Measurements from ENCODE around the gene HMOX1. TPM values are rescaled to one million over a fixed set of nuclear protein-coding genes. Genes with fewer than 3 reads are reported as not detected.

Gene HMOX1
- total and polyA plus RNA-seq, 4 donors, result 18.7 to 108 (median 59.7) TPM

DNA sequence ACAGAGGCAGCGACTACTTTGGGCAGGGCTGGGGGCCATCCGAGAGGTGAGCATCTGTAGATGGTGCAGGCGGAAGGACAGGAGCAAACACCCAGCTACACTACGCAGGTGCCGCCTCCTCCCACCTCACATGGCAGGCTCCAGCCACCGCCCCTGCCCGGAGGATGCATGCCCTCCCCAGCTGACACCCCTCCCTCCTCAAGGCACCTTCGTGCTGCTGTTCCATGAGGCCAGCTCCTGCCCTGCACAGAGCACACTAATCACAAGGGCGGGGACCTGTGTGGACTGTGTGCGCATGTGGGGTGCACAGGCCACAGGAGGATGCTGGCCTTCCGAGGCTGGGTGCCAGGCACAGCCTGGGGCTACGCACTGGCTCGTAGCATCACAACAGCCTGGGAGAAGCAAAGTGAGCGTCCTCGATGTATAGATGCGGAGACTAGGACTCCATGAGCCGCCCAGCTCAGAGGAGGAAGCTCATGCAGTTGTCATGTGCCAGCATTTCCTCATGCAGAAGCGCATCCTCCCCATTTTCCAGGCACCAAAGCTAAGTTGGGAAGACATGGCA is 32.8 kb upstream of the HMOX1 start:
- H3K9me3 ChIP-seq (ENCODE audit: control insufficient read depth in 4 of 4, low read length in 3 of 4), result no peaks in the 10 kb centered on the region
- no peak overlapping the region for H3K9ac ChIP-seq (ENCODE audit: low read depth in 1 of 2, low read length in 2 of 2)
- TF ChIP-seq HNF4G (IDR thresholded peaks at IDR 0.05) (no peak), RXRA (IDR thresholded peaks at IDR 0.05) (no peak), EGR1 (IDR thresholded peaks at IDR 0.05; ENCODE audit: low read depth in 2 of 2) (no peak), NR2F2 (IDR thresholded peaks at IDR 0.05) (no peak), GABPA (IDR thresholded peaks at IDR 0.05 in 1 of 2, conservative IDR thresholded peaks at IDR 0.05 in 1 of 2) (no peak), YY1 (IDR thresholded peaks at IDR 0.05) (no peak), CTCF (IDR thresholded peaks at IDR 0.05; ENCODE audit: low read depth, low read length, missing input control) (no peak), FOXA2 (IDR thresholded peaks at IDR 0.05) (no peak)
- TF ChIP-seq, protein P1, sequence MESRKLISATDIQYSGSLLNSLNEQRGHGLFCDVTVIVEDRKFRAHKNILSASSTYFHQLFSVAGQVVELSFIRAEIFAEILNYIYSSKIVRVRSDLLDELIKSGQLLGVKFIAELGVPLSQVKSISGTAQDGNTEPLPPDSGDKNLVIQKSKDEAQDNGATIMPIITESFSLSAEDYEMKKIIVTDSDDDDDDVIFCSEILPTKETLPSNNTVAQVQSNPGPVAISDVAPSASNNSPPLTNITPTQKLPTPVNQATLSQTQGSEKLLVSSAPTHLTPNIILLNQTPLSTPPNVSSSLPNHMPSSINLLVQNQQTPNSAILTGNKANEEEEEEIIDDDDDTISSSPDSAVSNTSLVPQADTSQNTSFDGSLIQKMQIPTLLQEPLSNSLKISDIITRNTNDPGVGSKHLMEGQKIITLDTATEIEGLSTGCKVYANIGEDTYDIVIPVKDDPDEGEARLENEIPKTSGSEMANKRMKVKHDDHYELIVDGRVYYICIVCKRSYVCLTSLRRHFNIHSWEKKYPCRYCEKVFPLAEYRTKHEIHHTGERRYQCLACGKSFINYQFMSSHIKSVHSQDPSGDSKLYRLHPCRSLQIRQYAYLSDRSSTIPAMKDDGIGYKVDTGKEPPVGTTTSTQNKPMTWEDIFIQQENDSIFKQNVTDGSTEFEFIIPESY (IDR thresholded peaks at IDR 0.05), result no peak
- TF ChIP-seq, protein P2, sequence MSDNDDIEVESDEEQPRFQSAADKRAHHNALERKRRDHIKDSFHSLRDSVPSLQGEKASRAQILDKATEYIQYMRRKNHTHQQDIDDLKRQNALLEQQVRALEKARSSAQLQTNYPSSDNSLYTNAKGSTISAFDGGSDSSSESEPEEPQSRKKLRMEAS (IDR thresholded peaks at IDR 0.05), result no peak
- 92% methylated on average over 18 of the region's 18 CpGs for WGBS
- H3K27ac ChIP-seq (ENCODE audit: low read depth in 1 of 2, low read length in 2 of 2), result no peak overlapping the region
- no peak for DNase-seq (ENCODE audit: low spot score)
- no peak overlapping the region for H3K4me3 ChIP-seq (ENCODE audit: low read depth in 1 of 3, low read length in 3 of 3)
- H3K36me3 ChIP-seq (ENCODE audit: control insufficient read depth in 4 of 4, insufficient read depth in 3 of 4, low read depth in 1 of 4, low read length in 3 of 4), result peaks cover 3 to 35% (median 14%) of the 10 kb centered on the region in 4 donors
- H3K27me3 ChIP-seq (ENCODE audit: control insufficient read depth in 4 of 4, insufficient read depth in 4 of 4, low read length in 3 of 4), result no peaks in the 10 kb centered on the region
- peaks cover 5 to 20% (median 16%) of the 10 kb centered on the region in 4 donors for H3K4me1 ChIP-seq (ENCODE audit: control insufficient read depth in 4 of 4, insufficient read depth in 4 of 4, low read length in 3 of 4)

- no peak for DNase-seq (ENCODE audit: low spot score)
- Histone ChIP-seq H3K4me3 (ENCODE audit: low read depth in 1 of 3, low read length in 3 of 3) (no peak overlapping the region), H3K27me3 (ENCODE audit: control insufficient read depth in 4 of 4, insufficient read depth in 4 of 4, low read length in 3 of 4) (no peaks in the 10 kb centered on the region), H3K4me1 (ENCODE audit: control insufficient read depth in 4 of 4, insufficient read depth in 4 of 4, low read length in 3 of 4) (peaks cover 5 to 20% (median 16%) of the 10 kb centered on the region in 4 donors), H3K27ac (ENCODE audit: low read depth in 1 of 2, low read length in 2 of 2) (no peak overlapping the region), H3K36me3 (ENCODE audit: control insufficient read depth in 4 of 4, insufficient read depth in 3 of 4, low read depth in 1 of 4, low read length in 3 of 4) (peaks cover 3 to 35% (median 12%) of the 10 kb centered on the region in 4 donors), H3K9me3 (ENCODE audit: control insufficient read depth in 4 of 4, low read length in 3 of 4) (no peaks in the 10 kb centered on the region), H3K9ac (ENCODE audit: low read depth in 1 of 2, low read length in 2 of 2) (no peak overlapping the region)
- TF ChIP-seq, protein P2 (IDR thresholded peaks at IDR 0.05), result no peak
- TF ChIP-seq ATF3 (IDR thresholded peaks at IDR 0.05) (no peak), FOXA1 (IDR thresholded peaks at IDR 0.05) (no peak), RXRA (IDR thresholded peaks at IDR 0.05) (no peak), EGR1 (IDR thresholded peaks at IDR 0.05; ENCODE audit: low read depth in 2 of 2) (no peak), GABPA (IDR thresholded peaks at IDR 0.05 in 1 of 2, conservative IDR thresholded peaks at IDR 0.05 in 1 of 2) (no peak), REST (IDR thresholded peaks at IDR 0.05) (no peak), HNF4A (conservative IDR thresholded peaks at IDR 0.05) (no peak), NR2F2 (IDR thresholded peaks at IDR 0.05) (no peak), HNF4G (IDR thresholded peaks at IDR 0.05) (no peak), SP1 (IDR thresholded peaks at IDR 0.05) (no peak), CTCF (IDR thresholded peaks at IDR 0.05; ENCODE audit: low read depth, low read length, missing input control) (no peak), RAD21 (IDR thresholded peaks at IDR 0.05) (no peak), YY1 (IDR thresholded peaks at IDR 0.05) (no peak)
- TF ChIP-seq, protein P1 (IDR thresholded peaks at IDR 0.05), result no peak
- 89% methylated on average over 5 of the region's 5 CpGs for WGBS
Observed at GRCh38 chr22:35348703-35349102, 32.2 kb upstream of the HMOX1 start.
